Fibroblast of skin of back (primary cell): ENCODE data around the gene ZRANB1.

Source experiments
- DNase-seq: peaks from one replicate; pipeline ENCODE4 v3.0.0-alpha.2; 2013

The ZRANB1 gene

DNA sequence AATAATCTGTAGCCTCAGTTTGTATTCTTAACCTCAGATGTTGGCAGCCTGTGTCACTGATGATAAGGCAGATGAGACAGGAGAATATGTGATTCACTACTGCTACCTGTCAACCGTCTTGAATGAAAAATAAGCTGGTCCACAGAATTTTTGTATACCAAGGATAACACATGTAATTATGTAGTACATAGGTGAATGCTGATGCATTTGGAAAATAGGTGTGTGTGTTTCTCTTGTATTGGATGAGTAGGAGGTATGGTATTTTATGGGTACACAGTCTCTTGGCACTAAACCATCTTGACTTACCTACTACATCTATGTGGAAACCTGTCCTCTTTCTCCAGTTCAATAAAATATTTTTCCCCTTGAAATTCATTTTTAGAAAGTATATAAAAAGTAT is 20.7 kb upstream of the ZRANB1 start:
- no peak for DNase-seq

DNA sequence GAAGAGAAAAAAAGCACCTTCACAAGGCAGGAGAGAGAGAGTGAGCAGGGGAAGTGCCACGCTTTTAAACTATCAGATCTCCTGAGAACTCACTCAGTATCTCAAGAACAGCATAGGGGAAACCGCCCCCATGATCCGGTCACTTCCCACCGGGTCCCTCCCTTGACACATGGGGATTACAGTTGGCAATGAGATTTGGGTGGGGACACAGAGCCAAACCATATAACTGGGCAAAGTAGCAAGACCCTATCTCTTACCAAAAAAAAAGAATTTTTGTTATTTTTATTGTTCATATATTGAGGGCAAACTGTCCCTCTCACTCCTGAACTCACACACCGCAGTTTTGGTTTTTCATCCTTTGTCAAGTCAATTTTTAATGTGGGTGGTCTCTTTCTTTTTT is 18.2 kb upstream of the ZRANB1 start:
- DNase-seq: no peak

DNA sequence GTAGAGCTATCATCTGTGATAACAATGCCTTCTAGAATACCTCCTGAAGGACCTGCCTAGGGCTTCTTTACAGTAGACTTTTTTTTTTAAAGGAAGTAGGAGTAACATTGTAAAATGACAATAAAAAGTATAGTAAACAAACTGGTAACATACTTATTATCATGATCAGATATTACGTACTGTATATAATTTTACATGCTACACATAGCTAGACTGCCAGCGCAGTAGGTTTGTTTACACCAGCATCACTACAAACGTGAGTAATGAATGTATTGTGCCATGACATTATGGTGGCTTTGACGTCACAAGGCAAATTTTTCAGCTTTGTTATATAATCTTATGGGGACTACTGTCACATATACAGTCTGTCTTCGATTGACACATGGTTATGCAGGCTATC is 15.4 kb upstream of the ZRANB1 start:
- DNase-seq: no peak

DNA sequence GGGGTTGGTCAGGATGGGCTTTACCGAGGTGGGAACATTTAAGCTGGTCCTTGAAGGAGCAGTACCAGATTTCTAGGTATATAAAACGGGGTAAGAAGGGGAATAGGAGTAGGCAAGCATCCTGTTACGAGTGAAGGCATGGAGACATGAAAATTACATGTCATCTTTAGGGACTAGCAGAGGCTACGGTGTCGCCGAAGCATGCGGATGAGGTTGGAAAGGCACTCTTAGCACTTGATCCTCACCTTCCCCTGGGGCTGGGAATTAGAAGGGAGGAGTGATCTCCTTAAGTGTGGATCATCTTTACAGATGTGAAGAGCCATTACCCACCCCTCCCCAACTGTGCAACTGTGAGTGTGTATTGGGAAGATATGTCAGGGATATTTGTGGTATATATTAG is 13.8 kb upstream of the ZRANB1 start:
- DNase-seq: no peak

DNA sequence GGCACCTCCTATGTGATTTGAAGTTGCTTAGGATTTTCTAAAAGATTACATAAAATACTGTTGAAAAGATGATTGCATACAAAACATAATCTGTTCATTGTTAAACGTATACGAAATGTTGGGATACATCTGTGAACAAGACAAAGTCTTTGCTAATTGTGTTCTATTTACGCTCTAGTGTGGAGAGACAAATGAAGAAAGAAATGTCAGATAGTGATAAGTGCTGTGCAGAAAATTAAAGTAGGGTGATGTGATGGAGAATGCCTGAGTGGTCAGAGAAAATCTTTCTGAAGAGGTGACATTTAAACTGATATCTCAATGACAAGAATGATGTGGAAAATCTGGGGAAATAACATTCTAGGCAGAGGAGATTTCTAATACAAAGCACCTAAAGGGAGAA is 13.4 kb upstream of the ZRANB1 start:
- DNase-seq: no peak

DNA sequence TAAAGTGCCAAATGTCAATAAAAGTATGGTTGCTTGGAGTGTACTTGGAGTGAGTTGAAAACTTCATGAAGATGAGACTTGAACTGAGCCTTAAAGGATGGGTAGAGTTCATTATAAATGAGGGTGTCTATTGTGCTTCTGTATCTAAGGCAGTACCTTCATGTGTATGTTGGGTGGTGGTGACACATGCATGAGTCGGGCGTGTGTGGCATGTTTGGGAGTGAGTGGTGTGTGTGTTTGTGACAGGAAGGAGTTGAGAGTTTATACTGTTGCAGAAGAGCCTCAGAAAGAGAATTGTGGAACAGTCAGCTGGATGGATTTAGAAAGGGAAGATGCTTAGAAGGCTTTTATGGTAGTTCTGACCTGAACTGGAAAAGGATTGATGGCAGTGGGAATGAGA is 6.0 kb upstream of the ZRANB1 start:
- peak; percentile 43 for DNase-seq

DNA sequence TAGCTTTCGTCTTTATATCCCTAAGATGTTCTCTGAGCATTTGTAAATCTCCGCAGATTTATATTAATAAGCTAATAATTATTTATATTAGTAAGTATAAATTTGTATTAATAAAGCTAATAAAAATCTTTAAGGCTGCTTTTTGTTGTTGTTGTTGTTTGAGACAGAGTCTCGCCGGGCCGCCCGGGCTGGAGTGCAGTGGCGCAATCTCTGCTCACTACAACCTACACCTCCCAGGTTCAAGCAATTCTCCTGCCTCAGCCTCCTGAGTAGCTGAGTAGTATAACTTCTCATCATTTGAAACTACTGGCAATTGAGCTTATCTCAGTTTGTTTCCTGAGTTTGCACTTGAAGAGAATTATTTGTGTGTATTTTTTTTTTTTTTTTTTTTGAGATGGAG is 5.1 kb upstream of the ZRANB1 start:
- DNase-seq: no peak

DNA sequence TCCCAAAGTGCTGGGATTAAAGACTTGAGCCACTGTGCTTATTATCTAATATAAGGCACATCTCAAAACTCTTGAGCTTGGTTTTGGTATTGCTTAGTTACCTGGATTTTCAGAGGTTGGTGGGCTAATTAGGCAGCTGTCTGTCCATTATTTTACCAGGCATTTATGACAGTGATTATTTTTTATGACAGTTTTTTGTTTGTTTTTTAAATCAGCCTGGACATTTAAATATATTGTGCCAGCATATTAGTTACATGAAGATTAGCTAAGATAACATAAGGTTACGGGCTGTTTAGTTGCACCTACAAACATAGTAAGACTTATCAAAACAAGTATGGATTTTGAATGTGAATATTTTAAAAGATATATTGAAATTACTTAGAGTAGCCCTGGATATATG is 2.6 kb upstream of the ZRANB1 start:
- no peak for DNase-seq

DNA sequence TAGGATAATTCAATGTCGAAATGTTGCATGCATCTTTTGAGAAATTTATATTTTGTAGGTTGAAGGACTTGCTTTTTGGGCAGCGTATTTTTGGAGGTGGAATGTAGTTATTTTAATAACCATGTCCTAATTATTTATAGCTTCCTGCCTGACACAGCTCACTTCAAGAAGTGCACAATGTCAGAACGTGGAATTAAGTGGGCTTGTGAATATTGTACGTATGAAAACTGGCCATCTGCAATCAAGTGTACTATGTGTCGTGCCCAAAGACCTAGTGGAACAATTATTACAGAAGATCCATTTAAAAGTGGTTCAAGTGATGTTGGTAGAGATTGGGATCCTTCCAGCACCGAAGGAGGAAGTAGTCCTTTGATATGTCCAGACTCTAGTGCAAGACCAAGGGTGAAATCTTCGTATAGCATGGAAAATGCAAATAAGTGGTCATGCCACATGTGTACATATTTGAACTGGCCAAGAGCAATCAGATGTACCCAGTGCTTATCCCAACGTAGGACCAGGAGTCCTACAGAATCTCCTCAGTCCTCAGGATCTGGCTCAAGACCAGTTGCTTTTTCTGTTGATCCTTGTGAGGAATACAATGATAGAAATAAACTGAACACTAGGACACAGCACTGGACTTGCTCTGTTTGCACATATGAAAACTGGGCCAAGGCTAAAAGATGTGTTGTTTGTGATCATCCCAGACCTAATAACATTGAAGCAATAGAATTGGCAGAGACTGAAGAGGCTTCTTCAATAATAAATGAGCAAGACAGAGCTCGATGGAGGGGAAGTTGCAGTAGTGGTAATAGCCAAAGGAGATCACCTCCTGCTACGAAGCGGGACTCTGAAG is 620 bp downstream of the ZRANB1 start:
- DNase-seq: no peak

DNA sequence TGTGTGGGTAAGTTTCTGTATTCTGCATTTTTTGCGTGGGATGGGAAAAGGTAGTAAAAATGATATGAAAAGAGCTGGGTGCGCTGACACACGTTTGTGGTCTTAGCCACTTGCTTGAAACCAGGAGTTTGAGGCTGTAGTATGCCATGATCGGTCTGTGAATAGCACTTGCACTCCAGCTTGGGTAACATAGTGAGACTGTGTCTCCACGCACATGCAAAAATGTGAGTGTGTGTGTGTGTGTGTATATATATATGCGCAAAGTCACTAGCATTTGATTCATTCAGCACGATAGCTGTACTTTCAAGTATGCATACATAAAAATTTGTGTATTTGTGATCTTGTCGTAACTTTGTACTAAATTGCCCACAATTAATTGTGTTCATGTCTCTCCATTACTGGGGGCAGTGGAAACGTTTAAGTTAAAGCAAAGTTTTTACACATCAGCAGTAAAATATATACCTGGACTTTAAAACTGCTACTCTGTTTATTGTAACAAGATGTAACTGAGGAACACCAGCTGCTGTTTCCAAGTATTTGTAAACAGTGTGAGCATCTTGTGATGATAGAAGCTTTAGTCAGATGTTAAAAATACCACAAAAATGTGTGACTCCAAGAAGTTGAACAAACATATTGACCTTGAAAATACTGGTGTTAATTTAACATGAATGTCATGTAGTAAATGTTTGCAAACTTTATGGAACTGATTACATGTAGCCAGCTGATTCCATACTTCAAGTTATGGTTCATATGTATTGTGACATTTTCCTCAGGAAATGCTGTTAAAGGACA is 1.6 kb downstream of the ZRANB1 start:
- peak; percentile 66 for DNase-seq

DNA sequence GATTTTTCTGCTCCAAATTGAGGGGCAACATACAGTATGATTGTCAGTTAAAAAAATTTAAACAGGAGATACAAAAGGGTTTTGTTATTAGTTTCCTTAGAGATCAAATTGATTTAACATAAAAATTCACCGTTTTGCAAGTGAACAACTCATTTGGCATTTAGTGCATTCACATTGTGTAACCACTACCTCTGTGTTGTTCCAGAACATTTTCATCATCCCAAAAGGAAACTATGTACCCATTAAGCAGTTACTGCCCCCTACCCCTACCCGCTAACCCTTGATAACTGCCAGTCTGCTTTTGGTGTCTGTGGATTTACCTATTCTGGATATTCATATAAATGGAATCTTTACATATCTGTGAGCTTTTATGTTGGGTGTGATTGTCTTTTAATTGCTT is 3.1 kb downstream of the ZRANB1 start:
- peak; percentile 13 for DNase-seq

DNA sequence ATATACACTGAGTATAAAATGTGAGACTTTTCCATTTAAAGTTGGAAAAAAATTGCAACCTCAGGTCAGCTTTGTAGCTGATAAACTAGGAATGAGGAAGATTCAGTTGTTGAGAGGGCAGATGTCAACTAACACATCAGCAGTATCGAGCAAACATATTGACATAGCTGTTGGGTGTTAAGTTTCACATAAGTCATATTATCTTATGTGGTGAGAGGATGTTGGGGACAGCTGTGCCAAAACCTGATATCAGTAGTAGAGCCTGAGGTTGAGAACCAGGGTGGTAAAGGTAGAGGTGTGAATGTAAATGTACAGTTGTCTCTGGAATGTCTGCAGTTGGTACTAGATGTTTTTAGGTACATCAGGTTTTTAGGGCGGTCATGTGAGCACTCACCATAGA is 5.0 kb downstream of the ZRANB1 start:
- no peak for DNase-seq

DNA sequence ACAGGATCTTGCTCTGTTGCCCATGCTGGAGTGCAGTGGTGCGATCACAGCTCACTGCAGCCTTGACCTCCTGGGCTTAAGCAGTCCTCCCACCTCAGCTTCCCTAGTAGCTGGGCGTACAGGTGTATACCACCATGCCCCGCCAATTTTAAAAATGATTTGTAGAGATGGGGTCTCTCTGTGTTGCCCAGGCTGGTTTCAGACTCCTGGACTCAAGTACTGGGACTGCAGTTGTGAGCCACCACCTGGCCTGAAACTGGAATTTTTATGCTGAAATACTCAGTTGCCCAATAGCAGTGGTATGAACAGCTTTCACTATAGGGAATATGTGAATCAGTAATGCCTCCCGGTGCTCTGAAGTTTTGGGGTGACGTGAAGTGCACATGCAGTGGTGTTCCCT is 7.6 kb downstream of the ZRANB1 start:
- no peak for DNase-seq

DNA sequence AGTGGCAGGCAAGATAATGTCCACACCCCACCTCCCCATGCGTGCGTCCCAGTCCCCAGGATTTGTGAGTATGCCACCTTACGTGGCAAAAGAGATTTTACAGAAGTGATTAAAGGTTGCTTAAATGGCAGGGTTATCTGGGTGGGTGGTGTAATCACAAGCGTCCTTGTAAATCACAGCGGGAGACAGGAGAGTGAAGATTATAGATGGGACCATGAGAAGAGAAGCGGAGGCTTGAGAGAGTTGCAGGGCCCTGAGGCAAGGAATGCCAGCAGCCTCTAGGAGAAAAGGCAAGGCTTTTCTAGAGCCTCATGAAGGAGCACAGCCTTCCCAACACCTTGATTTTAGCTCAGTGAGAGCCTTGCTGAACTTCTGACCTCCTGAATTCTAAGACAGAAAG is 10.2 kb downstream of the ZRANB1 start:
- DNase-seq: no peak

DNA sequence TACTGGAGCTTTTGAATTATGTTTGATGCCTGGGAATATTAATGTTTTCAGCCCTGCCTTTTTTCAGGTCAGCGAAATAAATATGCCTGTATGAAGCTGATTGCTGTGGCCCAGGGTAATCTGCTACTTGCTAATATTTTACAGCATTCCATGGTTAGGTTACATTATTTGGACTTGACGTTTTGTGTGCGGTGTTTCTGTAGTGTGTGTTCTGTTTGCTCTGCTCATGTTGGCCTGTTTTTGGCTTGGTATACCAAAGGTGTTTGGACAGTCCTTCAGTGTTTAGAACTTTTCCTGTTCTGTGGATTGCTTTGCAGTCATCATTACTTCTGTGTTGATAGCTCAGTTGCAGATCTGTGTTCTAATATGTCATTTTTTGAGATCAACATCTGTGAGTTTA is 11.5 kb downstream of the ZRANB1 start:
- no peak for DNase-seq

DNA sequence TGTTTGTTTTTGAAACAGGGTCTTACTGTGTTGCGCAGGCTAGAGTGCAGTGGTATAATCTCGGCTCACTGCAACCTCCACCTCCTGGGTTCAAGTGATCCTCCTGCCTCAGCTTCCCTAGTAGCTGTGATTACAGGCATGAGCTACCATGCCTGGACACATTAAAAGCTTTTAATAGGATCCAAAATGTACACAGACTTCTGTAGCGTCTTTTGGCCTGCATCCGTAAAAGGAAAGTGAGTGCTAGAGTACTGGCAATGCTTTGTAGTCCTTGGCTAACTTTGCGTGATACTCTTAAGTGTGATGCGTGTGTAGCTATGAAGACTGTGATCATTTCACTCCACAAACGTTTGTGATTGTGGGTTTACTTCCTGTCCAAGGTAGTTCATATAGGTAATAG is 13.3 kb downstream of the ZRANB1 start:
- no peak for DNase-seq

DNA sequence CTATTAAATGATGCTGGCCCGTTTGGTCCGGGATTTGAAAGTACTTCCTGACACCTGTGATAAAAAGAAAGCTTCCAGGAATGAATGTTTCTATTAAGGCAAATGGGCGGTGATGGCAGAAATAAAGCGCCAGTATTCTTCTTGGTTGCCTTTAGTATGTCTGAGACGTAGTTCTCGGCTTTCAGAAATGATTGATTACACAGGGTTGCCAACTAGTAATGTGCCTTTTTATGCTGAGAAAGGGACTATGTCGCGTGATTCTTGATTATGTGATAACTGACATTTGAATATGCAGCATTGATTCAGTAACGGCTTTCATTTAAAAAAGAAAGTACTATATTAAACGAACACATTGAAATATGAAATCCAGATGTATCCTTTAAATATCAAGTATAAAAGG is 13.9 kb downstream of the ZRANB1 start:
- DNase-seq: no peak

DNA sequence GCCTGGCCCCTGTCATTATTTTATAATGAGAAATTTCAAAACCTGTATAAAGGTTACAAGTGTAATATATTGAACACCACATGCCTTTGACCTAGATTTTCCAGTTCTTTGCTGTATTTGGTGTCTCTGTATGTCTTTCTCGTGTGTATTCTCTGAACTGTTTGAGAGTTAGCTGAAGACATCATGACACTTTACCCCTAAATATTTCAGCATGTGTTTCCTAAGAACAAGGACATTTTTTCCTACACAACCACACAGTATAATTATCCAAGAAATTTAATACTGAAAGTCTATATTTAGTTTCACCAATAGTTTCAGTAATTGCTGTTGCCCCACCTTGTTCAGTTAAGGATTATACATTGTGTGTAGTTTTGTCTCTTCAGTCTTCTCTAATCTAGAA is 14.8 kb downstream of the ZRANB1 start:
- DNase-seq: no peak

DNA sequence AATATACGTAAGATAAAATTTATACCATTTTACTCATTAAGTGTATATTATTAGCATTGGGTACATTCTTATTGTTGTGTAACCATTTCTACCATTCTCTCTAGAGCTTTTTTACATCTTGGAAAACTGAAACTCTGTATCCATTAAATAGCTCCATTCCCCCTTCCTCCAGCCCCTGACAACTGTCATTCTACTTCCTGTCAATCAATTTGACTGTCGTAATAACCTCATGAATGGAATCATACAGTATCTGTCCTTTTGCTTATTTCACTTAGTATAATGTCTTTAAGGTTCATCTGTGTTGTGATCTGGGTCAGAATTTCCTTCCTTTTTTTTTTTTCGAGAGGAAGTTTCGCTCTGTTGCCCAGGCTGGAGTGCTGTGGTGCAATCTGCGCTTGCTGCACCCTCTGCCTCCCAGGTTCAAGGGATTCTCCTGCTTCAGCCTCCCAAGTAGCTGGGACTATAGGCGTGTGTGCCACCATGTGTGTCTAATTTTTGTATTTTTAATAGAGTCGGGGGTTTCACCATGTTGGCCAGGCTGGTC is 15.6 kb downstream of the ZRANB1 start:
- no peak for DNase-seq

DNA sequence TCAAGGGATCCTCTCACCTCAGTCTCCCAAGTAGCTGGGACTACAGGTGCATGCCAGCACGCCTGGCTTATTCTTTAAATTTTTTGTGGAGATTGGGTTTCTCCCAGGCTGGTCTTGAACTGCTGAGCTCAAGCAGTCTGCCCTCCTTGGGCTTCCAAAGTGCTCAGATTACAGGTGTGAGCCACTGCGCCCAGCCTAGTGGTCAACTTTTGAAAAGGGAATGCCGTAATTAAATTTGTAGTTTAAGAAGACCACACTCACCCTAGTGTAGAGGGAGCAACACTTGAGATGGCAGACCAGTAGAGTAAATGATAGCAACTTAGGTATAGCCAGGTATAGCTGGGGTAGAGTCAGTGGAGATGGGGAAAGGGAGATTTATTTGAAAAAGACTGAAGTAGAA is 17.6 kb downstream of the ZRANB1 start:
- DNase-seq: no peak

DNA sequence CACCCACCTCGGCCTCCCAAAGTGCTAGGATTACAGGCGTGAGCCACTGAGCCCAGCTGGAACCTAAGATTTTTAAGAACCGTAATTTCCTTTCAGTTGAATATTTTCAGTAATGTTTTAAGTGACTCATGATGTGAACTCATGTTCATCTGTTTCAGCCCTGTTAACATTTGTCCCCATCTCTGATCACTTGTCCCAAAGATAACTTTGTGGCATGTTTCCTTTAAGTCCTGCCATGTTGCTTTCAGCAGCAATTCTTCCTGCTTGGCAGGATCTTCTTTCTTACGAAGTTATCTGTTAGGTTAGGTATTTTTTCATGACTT is 19.3 kb downstream of the ZRANB1 start:
- no peak for DNase-seq

DNA sequence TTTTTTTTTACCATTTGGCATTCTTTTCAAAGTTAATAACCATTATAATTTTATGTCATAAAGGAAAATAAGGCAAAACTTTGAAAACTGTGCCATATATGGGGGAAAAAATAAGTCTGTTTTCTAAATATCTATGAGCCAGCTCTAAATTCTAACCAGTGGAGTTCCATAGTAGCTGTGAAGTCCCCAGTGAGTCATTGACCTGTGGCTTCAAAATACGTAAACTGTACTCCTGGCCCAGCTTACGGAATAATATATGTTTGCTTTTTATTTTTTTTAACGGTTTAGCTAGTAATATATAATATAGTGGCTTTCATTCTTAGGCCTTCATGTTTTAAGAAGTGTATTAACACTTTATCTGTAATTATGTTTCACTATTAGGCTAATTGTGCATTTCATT is 20.5 kb downstream of the ZRANB1 start:
- no peak for DNase-seq

DNA sequence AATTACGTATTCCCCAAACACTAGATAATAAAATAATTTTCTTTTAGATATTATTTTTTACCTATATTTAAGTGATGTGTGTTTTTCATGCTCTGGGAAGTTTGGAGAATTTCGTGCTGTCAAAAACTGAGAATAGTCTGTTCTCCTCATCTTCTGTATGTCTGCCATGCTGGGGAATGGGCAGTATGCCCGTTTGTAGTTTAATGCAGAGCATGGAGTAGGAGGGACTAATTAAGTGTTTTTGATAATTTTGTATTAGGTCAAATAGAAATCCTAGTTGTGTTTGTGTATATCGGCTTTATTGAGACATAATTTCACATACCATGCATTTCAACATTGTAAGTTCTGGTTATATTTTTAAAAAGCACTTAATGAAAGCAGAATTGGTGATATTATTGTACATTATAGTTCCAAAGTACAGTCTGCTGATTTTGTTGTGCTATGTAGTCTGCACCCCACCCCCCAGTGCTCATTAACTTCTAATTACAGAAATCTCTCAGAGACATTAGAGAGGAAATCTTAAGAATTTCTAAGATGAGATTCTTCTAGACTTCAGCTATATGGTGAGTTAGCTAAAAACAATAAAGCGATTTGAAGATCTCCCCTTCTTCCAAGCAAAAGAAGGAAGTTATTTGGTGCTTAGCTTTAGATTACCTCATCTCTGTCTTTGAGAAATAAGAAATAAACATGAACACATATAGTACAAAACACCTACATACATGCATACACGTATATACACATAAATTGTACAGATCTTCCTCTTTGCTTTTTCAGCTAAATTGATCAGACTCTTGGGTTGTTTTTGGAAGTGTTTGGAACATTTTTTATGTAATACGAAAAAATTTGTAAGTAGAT is 22.2 kb downstream of the ZRANB1 start:
- no peak for DNase-seq
